GM21515 (cell line): ENCODE data around the gene SETBP1.
A peak's percentile ranks its signal among the peaks of the same experiment; 100 is the strongest.

Experiments
- ATAC-seq: cut with Tn5 transposase; IDR thresholded peaks from one replicate; pipeline ENCODE4 v1.9.1; 2021; ENCODE audit not compliant: unreplicated experiment

The SETBP1 gene

GRCh38 chr18:44958040-44958439 is 277.4 kb downstream of the SETBP1 start:
- ATAC-seq, result no peak

DNA sequence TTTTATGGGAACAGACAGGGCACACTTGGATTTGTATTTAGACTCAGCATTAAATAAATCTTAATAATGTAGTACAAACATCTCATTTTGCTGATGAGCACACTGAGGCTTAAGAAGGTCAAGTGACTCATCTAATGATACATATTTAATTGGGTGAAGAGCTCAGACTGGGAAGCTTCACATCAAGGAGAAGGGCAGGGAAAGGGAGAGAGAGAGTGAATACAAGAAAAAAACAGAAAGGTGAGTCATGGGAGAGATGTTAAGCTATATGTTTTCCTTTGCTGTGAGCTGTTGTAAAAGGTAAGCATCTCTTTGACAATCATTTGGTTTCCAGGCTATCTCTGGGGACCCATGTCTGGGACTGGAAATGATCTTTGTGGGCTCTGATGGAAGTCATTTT is 277.8 kb downstream of the SETBP1 start:
- ATAC-seq, result no peak

- ATAC-seq, result no peak
Measured at GRCh38 chr18:44959013-44959412, 278.3 kb downstream of the SETBP1 start.

DNA sequence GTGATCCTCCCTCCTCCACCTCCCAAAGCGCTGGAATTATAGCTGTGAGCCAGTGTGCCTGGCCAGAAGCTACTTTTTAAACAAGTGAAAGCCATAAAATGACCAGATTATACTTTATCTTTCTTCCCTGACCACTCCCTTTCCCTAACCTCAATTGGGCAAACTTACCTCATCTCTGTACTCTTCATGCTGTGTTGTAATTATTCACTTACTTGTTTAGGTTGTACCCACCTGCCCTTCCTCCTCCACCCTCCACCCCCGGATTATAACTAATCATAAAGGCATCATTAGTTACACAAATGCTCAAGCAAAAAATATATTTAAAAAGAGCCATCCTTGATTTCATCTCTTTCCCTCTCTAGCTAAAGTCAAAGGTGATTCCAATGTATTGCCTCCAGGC is 279.9 kb downstream of the SETBP1 start:
- ATAC-seq, result no peak

GRCh38 chr18:44961288-44961995 is 280.8 kb downstream of the SETBP1 start:
- ATAC-seq, result peak; percentile 58

- ATAC-seq, result no peak
Measured at GRCh38 chr18:44967599-44967998, 286.9 kb downstream of the SETBP1 start.

- no peak for ATAC-seq
Measured at GRCh38 chr18:44968336-44968735, 287.6 kb downstream of the SETBP1 start.

DNA sequence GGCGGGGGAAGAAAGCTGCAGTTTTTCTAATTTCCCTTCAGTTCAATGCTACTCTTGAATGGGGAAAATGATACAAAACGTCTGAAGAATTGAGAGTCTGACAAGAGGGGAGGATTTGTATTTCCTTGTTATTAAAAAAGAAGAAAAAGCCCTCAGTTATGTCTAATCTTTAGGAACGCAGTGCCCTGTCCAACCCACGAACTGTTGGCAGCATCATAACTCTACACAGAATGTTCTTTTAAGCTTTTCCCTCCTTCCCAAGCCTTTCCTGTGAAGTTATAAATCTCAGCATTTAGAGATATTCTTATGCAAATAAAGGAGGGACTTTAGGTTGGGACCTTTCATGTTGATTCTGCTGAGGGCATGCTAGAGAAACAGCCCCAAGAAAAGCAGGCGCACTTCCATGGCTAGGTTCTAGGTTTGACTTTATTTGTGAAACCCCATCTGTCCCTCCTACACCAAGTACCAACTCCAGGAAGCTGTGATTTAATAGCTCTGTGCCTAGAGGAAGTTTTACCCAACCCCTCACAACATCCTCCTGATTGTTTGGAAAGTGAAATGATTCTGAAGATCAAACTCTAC is 288.6 kb downstream of the SETBP1 start:
- no peak for ATAC-seq

- no peak for ATAC-seq
Measured at GRCh38 chr18:44973282-44973681, 292.6 kb downstream of the SETBP1 start.

DNA sequence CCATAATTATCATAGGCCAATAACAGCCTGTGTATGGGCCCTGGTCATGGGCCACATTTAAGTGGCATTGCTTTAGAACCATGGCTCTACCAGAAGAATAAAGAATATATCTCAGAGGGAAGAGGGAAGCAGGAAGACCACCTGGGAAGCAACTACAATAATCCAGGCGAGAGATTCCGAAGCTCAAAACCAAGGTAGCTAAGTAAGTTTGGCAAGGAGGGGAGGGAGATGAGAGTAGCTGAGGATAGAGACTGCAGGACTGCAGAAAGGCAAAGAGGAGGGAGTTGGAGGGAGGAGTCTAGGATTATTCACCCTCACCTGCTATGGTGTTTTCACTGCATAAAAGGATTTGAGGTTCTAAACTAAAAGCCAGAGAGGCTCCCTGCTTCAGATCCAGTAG is 293.5 kb downstream of the SETBP1 start:
- no peak for ATAC-seq

GRCh38 chr18:44977856-44978255 is 297.2 kb downstream of the SETBP1 start:
- no peak for ATAC-seq

DNA sequence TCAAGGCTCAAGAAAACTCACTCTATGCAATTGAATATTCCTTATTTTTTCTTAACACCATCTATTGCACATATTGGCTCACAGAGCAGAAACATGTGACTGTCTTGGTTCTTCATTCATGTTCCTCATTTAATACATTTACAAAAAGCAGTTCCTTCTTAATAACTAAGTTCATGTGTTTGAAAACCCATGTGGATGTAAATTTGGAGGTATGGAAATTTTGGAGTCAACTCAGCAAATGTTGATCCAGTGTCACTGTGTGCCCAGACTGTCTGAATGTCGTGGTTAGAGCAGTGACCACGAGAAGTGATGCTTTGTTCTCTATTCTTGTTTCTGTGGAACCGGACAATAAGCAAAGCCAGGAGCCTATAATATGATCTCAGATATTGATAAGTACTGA is 299.1 kb downstream of the SETBP1 start:
- ATAC-seq, result no peak

GRCh38 chr18:44981121-44981520 is 300.4 kb downstream of the SETBP1 start:
- no peak for ATAC-seq

DNA sequence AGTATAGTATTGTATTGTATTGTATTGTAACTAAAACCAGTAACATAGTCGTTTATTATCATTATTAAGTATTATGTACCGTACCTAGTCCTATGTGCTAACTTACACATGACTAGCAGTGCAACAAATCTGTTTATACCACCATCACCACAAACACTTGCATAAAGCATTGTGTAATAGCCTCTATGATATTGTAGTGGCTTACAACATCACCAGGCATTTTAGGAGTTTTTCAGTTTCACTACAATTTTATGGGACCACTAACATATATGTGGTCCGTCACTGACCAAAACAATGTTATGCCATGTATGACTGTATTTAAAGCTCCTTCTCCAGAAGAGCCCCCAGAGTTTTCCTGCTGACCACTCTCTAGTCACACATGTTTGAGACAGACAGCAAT is 306.2 kb downstream of the SETBP1 start:
- no peak for ATAC-seq

GRCh38 chr18:44987371-44987770 is 306.7 kb downstream of the SETBP1 start:
- ATAC-seq, result no peak

DNA sequence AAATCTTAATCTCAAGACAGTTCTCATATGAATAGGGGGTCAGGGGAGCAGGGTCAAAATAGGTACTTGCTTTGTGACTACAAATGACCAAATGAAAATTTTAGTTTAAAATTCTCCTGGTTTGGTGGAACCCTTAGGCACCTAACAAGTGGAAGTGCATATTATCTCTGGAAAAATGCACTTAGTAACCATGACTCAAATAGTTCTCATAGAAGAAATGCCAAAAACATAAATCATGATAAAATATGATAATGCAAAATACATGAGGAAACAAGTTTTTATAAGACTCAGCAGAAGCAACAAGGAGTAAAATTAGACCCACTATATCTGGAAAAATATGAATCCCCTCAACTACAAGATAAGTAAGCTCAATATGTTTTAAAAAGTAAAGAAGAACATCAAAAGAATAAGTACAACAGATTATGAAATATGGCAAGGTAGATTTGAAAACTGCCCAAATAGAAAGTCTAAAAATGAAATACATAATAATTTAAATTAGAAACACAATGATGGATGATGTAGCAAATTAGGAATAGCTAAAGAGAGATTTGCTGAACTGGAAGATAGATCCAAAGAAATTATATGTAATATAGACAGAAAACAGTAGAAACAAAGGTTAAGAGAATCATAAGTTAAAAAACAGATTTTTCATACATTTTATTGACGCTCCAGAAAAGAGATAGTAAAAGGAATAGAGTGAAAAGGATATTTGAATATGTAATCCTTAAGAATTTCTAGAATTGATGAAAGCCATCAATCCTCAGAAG is 308.3 kb downstream of the SETBP1 start:
- no peak for ATAC-seq

DNA sequence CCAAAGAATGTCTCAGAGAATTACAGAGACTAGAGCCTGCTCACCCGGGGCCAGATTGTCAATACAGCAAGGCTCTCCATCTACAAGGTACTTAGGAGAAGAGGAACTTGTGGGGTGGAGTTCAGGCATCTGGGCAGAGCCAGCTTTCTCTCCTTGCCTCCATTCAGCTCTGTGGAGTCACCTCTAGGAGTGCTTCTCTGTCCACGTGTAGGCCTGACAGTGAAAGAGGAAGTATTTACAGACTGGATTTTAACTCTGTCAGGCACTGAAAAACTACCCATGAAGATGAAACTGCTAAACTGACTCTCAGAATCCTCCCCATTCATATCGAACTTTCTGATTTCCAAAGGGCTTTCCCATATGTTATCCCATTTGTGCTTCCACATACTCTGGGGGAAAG is 315.6 kb downstream of the SETBP1 start:
- ATAC-seq, result no peak

- no peak for ATAC-seq
Measured at GRCh38 chr18:44997174-44997573, 316.5 kb downstream of the SETBP1 start.

DNA sequence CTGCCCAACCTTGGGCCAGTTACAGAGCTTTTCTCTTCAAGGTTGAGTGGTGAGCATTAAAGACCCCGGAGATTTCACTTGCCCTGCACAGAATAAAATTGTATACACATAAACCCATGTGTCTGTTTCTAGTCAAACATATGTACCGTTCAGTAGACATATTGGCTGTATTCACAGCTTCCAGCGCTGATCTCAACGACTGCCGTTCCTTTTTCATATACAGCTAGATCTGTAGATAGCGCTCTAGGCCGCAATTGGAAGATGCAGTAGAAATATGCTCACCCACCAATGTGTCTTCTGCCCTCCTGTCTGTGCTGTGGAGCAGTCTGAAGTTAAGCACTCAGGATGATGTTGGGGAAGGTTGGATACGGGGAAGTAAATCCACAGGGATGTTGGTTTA is 317.7 kb downstream of the SETBP1 start:
- ATAC-seq, result no peak

- no peak for ATAC-seq
Measured at GRCh38 chr18:45004546-45005080, 323.9 kb downstream of the SETBP1 start.

- no peak for ATAC-seq
Measured at GRCh38 chr18:45006934-45007333, 326.2 kb downstream of the SETBP1 start.

- no peak for ATAC-seq
Measured at GRCh38 chr18:45007531-45007930, 326.8 kb downstream of the SETBP1 start.
